ENCODE data around the gene HAND2.

Gene HAND2

DNA sequence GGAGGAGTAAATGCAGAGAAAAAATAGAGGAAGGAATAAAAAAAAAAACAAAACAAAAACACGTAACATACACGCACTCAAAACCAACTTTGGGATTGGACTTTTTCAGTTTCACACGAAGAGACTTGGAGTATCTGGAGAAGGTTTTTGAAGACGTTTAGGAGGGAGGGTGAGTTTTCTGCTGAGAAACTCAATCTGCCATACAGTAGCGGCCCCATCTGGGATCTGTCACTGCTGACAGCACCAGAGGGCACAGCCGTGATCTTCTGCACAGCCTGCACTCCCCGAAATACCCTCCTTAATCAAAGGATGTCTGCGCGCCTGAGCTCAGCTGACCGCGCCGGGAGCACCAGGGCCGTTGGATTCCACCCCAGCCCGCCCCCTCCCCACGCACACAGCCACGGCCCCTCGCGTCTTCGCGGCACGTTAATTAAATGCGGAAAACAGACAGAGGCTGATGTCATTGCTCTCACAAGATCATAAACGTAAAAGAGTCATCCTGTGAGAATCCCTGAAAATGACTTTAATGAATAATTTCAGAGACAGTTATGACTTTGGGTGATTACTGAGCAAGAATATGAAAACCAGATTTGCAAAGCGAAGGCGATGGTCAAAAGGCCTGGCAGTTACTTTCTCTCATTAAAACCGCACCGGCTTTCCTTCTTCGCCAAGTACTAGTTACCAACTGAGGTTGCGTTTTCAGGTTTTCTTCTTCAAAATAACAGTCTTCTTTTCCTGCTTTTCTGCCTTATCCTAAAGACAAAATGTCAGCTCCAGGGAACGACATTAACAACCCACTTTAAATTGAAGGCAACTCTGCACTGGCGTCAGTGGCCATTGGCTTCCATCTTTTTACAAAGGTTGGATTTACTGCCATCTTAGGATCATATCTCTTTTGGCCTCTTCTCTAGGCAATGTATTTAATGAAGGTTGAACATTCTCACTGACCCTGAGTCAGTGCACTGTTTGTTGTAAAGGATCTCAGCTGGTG lies 10.6 kb downstream of the HAND2 start:
- DNase-seq: no peak

DNA sequence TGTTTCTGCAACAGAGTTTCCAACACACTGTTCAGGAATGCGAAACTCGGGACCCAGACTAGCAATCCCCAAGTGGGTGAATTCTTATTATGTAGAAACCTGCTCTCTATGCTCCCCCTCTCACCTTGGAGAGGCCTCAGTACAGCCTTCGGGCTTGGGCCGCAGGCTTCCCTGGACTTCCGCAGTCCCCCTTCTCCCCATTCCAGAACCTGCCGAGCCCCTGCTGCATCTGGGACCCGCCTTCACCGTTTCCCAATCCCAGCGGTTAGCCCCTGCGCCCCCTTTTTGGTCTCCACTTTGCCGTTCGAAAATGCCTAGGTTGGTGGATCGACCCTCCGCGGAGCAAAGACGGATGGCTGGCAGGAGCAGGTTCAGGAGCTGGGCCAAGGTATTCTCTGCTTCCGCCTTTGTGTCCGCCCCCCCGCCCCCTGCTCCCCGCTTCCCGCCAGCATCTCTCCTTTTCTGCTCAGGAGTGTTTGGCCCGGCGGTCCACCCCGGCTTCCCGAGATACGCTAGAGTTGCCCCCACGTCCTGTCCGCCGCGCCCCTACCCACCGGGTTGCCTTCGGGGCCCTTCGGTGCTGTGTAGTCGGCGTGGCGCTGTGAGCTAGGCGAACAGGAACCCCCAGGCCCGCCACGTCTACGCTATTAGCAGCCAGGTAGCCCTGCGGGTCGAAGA lies 11.5 kb downstream of the HAND2 start:
- no peak for DNase-seq

DNA sequence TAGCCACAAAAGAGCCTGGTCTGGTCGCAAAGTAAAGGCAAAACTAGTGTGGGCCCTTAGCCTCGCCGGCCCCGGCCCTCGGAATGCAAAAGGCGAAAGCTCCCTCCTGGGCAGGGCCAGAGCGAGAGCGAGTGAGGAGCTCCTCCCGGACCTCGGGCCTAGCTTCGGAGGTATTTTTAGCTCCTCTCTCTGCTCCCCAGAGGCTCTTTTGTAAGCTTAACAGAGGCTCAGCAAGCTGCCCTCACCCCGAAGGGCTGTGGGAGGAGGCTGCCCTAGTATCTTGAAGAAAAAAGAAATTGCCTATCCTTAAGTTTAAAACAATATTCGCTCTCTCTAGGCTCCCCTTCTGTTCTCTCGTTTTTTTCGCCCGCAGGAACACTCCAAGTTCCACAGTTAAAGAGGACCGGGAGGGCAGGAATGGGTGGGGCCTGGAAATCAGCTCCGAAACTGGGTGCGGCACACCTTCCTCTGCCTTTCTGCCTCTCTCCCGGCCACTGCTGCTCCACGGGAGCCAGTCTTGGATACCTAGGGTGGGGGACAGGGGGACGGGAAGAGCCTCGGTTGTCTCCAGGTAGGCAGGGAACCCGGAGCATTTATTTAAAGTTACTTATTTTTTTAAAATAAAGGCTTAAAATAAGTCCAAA lies 12.1 kb downstream of the HAND2 start:
- no peak for DNase-seq

DNA sequence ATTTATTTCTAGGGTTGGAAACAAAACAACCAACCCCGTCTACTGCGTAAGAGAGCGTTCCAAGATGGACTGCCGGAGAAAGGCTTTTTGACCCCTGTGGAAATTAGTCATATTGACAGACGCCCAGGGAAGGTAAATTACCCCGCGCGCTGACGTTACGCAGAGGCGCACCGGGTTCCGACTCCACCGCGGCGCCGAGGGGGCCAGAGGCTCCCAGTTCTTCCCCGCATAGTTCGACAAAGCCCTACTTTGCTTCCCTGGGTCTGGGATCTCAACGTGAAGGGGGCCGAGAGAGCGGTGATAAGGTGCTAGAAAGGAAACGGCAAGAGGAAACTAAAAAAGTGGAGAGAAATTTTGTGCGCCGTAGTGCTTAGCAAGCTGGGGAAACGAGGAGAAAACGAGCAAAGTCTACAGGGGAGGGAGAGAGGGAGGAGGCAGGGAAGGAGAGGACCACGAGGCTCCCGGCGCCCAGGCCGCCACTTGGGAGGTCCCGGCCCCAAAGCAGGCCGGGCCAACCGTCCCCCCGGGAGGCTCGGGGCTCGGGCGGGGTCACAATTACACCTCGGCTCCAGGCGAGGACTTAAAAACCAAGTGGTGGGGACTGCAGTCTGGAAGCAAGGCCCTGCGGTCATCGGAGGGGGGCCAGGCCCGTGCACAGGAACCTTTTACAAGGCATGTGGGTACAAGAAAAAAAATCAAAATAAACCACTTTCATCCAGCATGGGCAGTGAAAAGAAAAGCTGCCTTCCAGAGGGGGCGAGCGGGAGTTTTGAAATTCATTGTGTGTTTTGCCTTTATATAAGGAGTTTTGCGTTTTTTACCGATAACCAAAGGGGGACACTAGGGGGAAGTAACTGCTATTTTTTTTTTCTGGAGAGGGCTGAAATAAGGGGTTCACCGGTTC lies 13.2 kb downstream of the HAND2 start:
- no peak for DNase-seq

DNA sequence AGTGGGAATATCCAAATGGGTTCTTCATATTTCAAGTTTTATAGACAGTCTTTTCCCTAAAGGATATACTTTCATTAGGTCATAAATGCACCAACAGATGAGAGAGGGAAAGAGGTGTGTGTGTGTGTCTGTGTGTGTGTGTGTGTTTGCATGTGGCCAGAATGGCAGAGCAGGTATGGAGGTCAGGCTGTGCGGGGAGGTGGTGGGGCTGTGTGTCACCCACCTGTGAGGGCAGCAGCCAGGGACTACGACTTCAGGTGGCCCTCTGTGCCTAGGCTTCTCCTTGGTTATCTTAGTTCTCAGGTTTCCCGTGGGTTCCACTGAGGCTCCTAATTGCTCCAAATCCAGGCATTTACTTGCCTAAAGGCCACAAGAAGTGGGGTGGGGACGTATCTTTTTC lies 14.6 kb downstream of the HAND2 start:
- DNase-seq: no peak

DNA sequence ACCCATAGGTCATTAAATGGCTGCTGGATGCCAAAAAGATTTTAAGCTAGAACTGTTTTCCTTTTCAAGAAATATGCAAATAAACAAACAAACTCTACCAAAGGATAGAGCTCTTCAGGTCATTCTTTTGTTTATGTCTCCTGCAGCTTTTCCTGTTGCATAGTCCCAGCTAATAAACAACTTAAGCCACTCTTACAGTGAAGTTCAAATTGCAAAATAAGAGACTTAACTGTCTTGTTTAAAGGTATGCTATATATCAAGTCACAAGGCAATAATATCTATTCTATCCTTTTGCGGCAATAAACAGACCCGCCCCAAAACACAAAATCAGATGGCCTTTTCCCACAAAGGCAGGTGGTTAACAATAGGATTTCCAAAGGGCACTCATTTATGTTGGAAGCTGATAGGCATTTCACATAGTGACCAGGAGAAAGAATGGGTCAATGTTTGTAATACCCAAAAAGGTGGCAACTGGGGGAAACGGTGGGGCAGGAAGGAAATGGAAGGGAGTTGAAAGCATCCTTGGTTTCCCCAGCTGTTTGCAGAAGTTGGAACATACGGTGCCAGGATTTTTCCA lies 15.3 kb downstream of the HAND2 start:
- no peak for DNase-seq

DNA sequence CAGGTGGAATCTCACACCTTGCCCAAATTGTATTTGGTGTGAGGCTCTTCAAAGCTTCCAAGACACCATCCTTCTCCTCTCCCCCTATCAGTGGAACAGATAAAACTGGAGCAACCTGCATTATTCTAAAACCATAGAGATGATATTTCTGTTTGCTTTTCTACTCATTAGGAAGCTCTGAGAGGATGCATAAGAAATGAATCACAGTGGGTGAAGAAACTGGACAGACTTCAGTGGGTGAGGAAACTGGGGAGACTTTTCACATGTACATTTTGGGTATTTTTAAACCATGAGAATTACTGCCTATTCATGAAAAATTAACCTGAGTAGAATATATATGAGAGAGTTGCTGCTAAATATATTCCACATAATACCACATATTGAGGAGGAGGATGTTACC lies 16.4 kb downstream of the HAND2 start:
- DNase-seq: no peak

DNA sequence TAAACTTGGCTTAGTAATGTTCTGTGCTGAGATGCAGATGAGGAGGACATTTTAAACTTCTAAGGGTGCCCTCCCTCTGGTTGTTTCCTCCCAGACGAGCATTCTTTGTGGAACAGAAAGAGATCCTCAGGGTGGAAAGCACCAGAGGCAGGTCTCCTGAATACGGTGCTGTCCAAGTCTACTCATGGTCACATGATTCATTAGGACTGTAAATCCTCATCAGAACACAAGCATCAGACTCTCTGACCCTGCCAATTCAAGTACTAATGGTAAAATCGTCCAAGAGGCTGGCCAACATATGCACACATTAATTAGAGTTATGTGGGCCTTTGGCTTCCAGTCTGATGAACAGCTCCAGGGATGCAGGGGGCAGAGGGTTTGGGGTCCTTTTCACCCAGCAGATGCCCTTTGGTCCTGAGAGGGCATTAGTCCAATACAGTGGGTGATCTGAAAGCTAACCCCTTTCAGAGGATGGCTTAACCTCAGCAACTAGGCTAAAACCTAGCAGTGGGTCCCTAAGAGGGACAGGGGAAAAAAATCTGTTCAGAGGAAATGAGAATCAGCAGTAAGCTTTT lies 18.2 kb downstream of the HAND2 start:
- no peak for DNase-seq

DNA sequence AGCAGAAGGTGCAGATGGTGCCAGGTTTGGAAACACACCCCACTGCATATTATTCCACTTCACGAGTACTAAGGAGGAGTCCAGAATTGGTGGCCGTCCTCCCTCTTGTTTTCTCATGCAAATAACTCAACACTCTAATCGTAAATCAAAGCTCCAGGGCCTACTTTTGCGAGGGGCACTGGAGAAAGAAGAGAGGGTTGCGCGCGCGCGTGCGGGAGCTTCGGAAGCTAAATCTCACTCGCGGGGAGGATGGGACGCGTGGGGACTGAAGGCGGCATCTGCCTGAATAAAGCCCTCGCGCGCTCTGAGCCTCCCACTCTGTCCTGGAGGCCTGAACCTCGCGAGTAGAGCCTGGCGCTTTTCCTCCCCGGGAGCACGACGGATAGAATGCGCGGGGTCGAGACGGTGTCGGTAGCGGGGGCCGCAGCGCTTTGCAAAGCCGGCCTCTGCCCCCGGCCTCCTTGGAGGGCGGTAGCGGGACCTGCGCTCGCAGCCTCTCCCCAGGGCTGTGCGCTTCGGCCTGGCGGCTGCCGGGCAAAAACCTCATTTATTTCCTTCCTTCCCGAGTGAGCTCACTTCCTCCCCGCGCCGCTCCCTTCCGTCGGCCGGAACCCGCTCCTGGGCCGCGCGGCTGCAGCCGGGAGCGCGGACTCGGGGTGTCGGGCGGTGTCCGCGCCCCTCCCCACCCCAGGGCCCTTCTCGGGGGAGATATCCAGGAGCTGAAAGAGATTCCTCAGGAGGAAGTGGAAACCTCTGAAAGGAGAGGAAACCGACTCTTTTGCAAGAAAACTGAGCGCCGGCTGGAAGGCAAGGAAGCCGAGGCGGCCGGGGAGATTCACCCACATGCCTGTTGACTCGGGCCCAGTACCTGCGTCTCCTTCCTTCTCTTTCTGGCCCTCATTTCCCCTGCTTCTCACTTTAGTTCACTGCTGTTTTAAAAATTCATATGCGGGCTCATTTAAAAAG lies 20.7 kb downstream of the HAND2 start:
- no peak for DNase-seq

DNA sequence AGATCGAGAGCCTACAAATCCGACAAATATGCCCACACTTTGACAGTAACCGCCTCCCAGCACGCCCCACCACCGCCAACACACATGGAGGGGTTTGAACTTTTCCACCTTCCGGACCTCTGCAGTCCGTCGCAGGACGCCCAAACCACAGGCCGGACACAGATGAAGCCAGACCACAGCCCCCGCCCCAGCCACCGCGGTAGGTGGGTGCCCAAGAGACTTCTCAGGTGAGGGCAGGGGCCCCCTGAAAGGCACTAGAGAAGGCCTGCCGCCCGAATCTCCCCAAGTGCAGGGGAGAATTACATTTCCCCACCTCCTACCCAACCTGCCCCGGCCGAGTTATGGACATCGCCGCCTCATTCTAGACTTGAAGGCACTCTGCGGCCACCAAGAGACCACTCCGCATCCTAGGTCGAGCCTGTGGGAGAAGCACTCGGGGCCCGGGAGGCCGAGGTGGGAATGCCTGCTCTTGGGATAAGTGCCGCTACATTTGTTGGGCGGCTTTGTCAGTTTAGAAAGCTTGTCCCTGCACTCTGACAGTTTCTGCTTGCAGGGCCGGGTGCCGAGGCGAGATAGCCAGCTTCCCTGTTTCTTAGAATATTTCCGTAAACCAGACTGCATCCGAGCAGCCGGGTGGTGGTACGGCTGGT lies 21.5 kb downstream of the HAND2 start:
- no peak for DNase-seq

DNA sequence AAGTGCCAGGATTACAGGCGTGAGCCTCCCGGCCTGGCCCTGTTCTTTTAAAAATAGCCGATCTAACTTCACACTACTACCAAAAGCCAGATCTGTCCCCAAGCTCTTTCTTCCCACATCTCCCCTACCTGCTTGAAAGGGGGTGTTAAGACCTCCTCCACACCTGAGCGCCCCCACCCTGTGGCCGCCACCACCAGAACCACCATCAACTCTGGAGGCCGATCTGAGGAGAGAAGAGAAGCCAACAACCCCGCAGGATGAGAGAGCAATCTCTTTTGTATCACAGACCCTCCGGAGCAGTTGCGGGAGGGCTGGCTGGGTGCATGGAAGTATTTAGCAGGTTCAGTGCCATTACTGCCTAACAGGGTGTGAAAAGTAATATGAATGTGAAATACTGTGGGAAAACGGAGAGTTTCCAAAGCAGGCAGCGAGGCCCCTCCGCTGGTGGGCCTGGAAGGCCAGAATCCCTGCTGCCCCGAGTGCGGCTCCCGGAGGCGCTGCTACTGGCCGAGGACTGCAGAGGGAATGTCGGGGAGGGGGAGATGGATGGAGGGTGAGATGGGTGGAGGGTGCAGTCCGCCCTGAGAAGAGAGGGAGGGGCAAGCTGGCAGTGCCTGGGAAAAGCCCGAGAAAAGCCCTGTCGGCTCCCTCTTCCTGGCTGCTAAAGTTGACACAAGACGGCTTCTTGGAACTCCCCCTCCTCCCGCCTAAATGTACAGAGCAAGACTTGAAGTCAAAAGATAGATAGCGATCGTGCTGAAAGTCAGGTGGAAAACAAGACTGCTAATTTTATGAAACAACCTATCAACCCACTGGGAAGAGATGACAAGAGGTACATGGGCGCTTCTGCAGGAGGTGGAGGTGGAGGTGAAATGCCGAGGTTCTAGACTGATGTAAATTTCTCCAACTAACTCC lies 22.3 kb downstream of the HAND2 start:
- DNase-seq: no peak

DNA sequence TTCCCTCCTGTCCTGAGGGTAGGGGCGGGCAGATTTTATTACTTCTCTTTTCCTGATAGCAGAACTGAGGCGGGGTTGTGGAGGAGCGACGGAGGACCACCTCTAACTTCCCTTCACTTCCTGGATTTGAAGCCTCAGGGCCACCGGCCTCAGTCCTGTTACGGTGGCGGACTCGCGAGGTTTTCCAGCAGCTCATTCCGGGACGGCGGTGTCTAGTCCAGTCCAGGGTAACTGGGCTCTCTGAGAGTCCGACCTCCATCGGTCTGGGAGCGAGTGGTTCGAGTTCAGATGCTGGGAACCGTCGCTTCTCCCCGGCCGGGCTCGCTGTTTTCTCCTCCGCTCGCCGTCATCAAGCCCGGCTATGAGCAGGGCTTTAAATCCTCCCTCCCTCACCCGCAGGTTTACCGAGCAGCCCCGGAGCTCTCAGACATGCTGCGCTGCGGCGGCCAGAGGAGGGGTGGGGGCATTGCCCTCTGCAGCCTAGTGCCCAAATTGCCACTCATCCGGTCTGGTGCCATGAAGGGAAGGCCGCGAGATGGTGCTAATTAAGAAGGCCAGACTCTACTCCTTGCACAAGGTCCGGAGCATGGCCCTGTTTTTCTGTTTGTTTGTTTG lies 23.3 kb downstream of the HAND2 start:
- DNase-seq: no peak

DNA sequence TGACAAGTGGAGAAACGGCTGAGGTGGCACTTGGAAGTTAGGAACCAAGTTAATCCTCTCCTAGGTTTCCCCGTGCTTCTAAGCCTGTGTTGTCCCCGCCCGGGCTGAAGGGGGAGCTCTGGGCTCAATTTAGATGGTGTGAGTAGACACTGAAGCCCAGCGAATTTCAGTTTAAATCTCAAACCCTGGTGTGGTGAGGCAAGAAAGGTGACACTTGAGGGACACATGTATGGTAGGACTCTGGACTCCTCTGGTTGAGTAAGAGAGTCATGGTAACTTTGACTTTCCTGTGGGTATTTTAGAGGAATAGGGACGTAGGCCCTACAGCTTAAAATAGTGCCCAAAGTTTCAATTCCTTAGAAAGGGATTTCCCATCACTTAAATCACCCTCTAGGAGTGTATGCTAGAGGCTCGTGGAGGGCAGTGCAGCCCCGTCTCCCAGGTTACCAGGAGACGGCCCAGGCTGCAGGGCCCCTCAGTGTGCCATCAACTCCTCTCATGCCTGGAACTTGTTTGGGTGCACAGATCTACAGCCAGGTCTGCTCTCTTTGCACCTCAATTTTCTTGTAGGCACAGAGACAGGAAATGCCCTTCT lies 24.0 kb downstream of the HAND2 start:
- peak; percentile 9 for DNase-seq

DNA sequence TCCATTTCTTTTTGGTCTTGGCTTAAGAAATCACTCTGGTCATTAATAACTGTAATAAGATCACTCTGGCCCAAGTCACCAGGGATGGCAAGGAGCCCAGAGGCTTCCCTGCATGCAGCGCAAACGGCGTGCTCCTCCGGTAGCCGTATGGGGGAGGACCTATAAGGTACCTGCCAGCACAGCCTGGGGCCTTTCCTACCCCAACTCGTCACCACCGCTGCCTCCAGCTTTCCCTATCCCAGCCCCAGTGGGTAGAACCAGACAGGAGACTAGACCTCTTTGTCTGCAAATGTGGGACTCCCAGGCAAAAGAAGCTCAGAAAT lies 25.9 kb downstream of the HAND2 start:
- no peak for DNase-seq

DNA sequence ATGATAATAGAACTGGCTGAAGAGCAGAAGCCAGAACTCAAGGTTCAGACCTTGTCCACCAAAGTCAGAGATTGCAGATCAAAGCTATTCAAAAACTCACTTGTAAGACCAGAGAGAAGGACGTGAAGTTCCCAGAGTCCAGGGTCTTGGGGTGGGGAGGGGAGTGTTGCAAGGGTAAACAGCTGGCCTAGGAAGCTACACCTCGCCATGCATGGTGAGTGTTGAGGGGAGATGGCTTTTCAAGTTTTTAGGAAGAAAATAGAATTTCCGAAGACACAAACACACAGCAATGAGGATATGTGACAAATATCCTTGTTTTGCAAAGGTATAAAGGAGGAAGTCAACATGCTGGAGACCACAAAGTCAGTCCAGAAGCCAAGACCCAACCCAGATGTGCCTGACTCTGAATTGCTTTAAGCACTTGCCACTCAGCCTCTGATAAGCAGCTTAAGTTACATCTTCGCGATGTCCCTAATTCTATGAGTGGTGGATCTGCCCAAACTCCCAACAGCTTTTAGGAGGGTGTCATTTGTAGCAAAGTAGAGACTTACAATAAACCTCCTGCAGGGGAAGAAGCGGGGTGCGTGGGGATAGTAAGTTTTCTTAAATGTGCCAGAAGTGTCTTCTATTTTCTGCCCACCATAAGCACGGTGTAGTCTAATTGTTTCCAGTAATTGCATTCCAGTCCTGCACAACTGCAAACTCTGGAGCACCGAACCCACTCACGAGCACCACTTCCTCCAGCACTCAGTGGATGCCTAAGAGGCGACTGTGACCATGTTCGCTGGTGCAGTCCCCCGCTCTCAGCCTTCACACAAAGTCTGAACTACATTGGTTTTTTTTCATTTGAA lies 26.5 kb downstream of the HAND2 start:
- no peak for DNase-seq

DNA sequence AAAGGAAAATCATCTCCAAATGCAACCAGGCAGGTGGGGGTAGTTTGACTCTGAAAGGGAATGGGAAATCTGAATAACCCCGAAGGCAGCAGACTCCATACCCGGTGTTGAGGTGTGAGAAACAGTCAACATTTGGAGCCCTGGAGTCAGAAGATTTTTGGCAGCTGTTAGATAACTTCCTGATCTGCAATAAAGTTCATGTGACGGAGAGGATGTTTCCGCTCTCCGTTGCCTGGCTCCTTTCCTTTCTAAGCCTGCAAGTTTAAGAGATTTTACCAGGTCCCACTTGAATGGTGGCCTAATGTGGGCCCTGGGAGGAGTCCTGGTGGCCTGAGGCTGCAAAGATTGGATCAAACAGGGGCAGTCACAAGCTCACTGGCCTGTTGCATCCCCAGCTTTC lies 27.7 kb downstream of the HAND2 start:
- no peak for DNase-seq

DNA sequence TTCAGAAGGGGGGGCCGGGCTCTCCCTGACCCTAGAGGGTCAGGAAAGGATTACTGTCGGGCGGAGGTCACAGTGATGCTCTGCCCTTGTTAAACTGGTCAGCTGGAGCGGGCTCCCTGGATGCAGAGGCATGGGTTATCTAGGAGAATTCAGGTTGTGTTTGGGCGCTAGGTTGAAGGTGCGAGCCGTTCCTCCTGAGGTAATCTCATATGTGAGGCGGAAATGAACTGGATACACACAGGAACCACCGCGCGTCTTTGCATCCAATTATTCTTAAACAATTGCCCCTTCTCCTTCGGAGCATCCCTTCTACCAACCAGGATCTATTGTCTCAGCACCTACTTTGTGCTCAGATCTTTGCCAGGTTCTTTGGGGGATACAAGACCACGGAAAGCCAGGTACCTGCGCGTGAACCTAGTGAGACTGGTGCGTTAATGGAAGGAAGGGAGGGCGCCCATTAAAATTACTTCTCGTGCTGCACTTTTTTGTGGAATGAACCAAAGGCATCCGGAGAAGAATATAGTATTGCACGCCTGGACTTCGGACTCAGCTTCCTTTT lies 28.4 kb downstream of the HAND2 start:
- no peak for DNase-seq
